ENCODE measurements around the gene PCGF1. TPM values are rescaled to one million over a fixed set of nuclear protein-coding genes. Genes with fewer than 3 reads are reported as not detected.
A peak's percentile ranks its signal among the peaks of the same experiment; 100 is the strongest.

The PCGF1 gene
- total and polyA plus RNA-seq, 2 of the 13 experiments (the other 11 are each of a cell fraction or from before 2014, with no cell fraction given) = 20.4 to 22.6 TPM

- TF ChIP-seq, protein P1, sequence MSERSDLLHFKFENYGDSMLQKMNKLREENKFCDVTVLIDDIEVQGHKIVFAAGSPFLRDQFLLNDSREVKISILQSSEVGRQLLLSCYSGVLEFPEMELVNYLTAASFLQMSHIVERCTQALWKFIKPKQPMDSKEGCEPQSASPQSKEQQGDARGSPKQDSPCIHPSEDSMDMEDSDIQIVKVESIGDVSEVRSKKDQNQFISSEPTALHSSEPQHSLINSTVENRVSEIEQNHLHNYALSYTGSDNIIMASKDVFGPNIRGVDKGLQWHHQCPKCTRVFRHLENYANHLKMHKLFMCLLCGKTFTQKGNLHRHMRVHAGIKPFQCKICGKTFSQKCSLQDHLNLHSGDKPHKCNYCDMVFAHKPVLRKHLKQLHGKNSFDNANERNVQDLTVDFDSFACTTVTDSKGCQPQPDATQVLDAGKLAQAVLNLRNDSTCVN (CRISPR knock-in tag; IDR thresholded peaks at IDR 0.05; ENCODE audit: borderline replicate concordance) = peak; percentile 28; the same call in 1 of the 2 replicates
- TF ChIP-seq ARID2 (CRISPR knock-in tag; IDR thresholded peaks at IDR 0.05; ENCODE audit: borderline replicate concordance) = peak; percentile 92
- no peak for TF ChIP-seq SRSF1 (optimal IDR thresholded peaks at IDR 0.05; ENCODE audit: low read depth, low read length)
- peak; percentile 50; the same call in 1 of the 2 replicates for TF ChIP-seq SIX1 (CRISPR knock-in tag; IDR thresholded peaks at IDR 0.05; ENCODE audit: borderline replicate concordance)
- TF ChIP-seq ZKSCAN5 (CRISPR knock-in tag; IDR thresholded peaks at IDR 0.05) = no peak
- peak; percentile 92 for TF ChIP-seq ZNF501 (CRISPR knock-in tag; IDR thresholded peaks at IDR 0.05)
- peak; percentile 15; the same call in 1 of the 2 replicates for TF ChIP-seq ZKSCAN8 (CRISPR knock-in tag; IDR thresholded peaks at IDR 0.05; ENCODE audit: borderline replicate concordance)
- peak; percentile 72 for TF ChIP-seq ZNF891 (CRISPR knock-in tag; IDR thresholded peaks at IDR 0.05)
- peak; percentile 75; the same call in 1 of the 2 replicates for TF ChIP-seq ZSCAN31 (CRISPR knock-in tag; IDR thresholded peaks at IDR 0.05; ENCODE audit: low read depth)
These were observed 49.9 kb downstream of the PCGF1 start (continued) for GRCh38 chr2:74457549-74458131.

- in situ Hi-C loops (cut with HindIII; ENCODE audit: extremely low pct_ligation_motif_present, low pct_unique_long_range_greater_than_20kb) = no loop called here
- POLR2A ChIA-PET = interaction anchor here (0.7 to 12.4 kb wide), 11 partner anchors 14 to 1244 kb away, joined by 3 to 342 read pairs (median 24); partner anchors contain the start of genes CCDC142, LBX2, MRPL53 and PCGF1
- BruUV-seq (replicated peaks) = no TSS peak
- peak overlapping the region; percentile 89 for H3K27ac ChIP-seq (ENCODE audit: extremely low read length, insufficient read depth, low read length)
- no peaks in the 10 kb centered on the region for H3K9me3 ChIP-seq (ENCODE audit: low read length)
- 2% methylated on average over 27 of the region's 27 CpGs for WGBS (ENCODE audit: low lambda C conversion rate)
- H3K36me3 ChIP-seq (replicated peaks in 1 of 2; ENCODE audit: control insufficient read depth in 1 of 2, insufficient read depth in 2 of 2, low read length in 2 of 2) = peaks cover 1 to 12% of the 10 kb centered on the region in 2 experiments; a peak in 4 of 5 replicates
- no peak for DNase-seq (ENCODE audit: low spot score)
- H3K27me3 ChIP-seq (ENCODE audit: control insufficient read depth in 1 of 2, insufficient read depth in 2 of 2, low read length in 2 of 2) = no peaks in the 10 kb centered on the region; a peak in 1 of 5 replicates
- H3K79me2 ChIP-seq (ENCODE audit: insufficient read depth, low read length) = peaks cover 22% of the 10 kb centered on the region
- ATAC-seq = no peak
- peaks cover 49% of the 10 kb centered on the region for H3K4me1 ChIP-seq (ENCODE audit: insufficient read depth, low read length)
- FAIRE-seq = no peak
- CTCF ChIA-PET (ENCODE audit: low intra/inter-chr PET ratio, low total read pairs) = no interaction called here
- H2AFZ ChIP-seq (ENCODE audit: low read length) = no peak overlapping the region
- peaks cover 4% of the 10 kb centered on the region; the same call in 1 of the 2 replicates for H4K20me1 ChIP-seq (ENCODE audit: insufficient read depth, low read length)
- H3K9ac ChIP-seq (ENCODE audit: insufficient read depth, low read depth, low read length) = peak overlapping the region; percentile 85
- intact Hi-C loops (cut with micrococcal nuclease; ENCODE audit: unreplicated experiment) = no loop called here
- peak overlapping the region; percentile 95 for H3K4me2 ChIP-seq (ENCODE audit: low read depth, low read length)
- peak overlapping the region; percentile 75 to 92 (median 76) for H3K4me3 ChIP-seq (replicated peaks in 1 of 3; ENCODE audit: insufficient read depth in 1 of 3, low read depth in 2 of 3, low read length in 3 of 3)
- TF ChIP-seq CC2D1A (CRISPR knock-in tag; IDR thresholded peaks at IDR 0.05) = no peak
- TF ChIP-seq PLRG1 (conservative IDR thresholded peaks at IDR 0.05) = no peak
- no peak for TF ChIP-seq HOXA9 (CRISPR knock-in tag; IDR thresholded peaks at IDR 0.05; ENCODE audit: borderline replicate concordance)
- no peak for TF ChIP-seq BRF2 (CRISPR knock-in tag; IDR thresholded peaks at IDR 0.05)
- no peak for TF ChIP-seq GZF1 (CRISPR knock-in tag; IDR thresholded peaks at IDR 0.05)
- TF ChIP-seq ELF1 (CRISPR knock-in tag; IDR thresholded peaks at IDR 0.05) = peak; percentile 50
- TF ChIP-seq NFAT5 (CRISPR knock-in tag; IDR thresholded peaks at IDR 0.05) = no peak
These were observed 50.4 kb downstream of the PCGF1 start for GRCh38 chr2:74457129-74457548.
